Stimulated activated CD8-positive, alpha-beta memory T cell treated with anti-CD3 and anti-CD28 coated beads, Interleukin-4, amount 100 ng/mL, for 48 hours (primary cell): ENCODE measurements around the gene SYNPO2.

Source experiments
- DNase-seq: peaks from one replicate; pipeline ENCODE4 v3.0.0-alpha.2; 2020

Gene SYNPO2

GRCh38 chr4:118879409-118879808 lies 9.2 kb upstream of the SYNPO2 start:
- no peak for DNase-seq

- no peak for DNase-seq
Observed at GRCh38 chr4:118881512-118882146, 7.0 kb upstream of the SYNPO2 start.

- DNase-seq, result no peak
Observed at GRCh38 chr4:118883861-118884260, 4.8 kb upstream of the SYNPO2 start.

GRCh38 chr4:118884716-118885115 lies 3.9 kb upstream of the SYNPO2 start:
- no peak for DNase-seq

GRCh38 chr4:118889312-118889691 lies 648 bp downstream of the SYNPO2 start:
- no peak for DNase-seq

GRCh38 chr4:118894034-118894433 lies 5.4 kb downstream of the SYNPO2 start:
- no peak for DNase-seq

- no peak for DNase-seq
Observed at GRCh38 chr4:118898221-118898620, 9.6 kb downstream of the SYNPO2 start.

- DNase-seq, result no peak
Observed at GRCh38 chr4:118898684-118899138, 10.1 kb downstream of the SYNPO2 start.

- DNase-seq, result no peak
Observed at GRCh38 chr4:118904418-118904817, 15.8 kb downstream of the SYNPO2 start.

- no peak for DNase-seq
Observed at GRCh38 chr4:118904935-118905334, 16.3 kb downstream of the SYNPO2 start.

- DNase-seq, result no peak
Observed at GRCh38 chr4:118905566-118905965, 16.9 kb downstream of the SYNPO2 start.

GRCh38 chr4:118909173-118909956 lies 20.7 kb downstream of the SYNPO2 start:
- no peak for DNase-seq

- DNase-seq, result no peak
Observed at GRCh38 chr4:118910221-118910620, 21.6 kb downstream of the SYNPO2 start.

- DNase-seq, result no peak
Observed at GRCh38 chr4:118911238-118911703, 22.6 kb downstream of the SYNPO2 start.

GRCh38 chr4:118915468-118915867 lies 26.8 kb downstream of the SYNPO2 start:
- DNase-seq, result no peak

- no peak for DNase-seq
Observed at GRCh38 chr4:118916691-118917289, 28.1 kb downstream of the SYNPO2 start.

GRCh38 chr4:118917582-118917981 lies 28.9 kb downstream of the SYNPO2 start:
- DNase-seq, result no peak

GRCh38 chr4:118918388-118918787 lies 29.7 kb downstream of the SYNPO2 start:
- DNase-seq, result no peak

- DNase-seq, result no peak
Observed at GRCh38 chr4:118920247-118920646, 31.6 kb downstream of the SYNPO2 start.

- DNase-seq, result no peak
Observed at GRCh38 chr4:118921786-118922185, 33.1 kb downstream of the SYNPO2 start.

GRCh38 chr4:118923891-118924290 lies 35.2 kb downstream of the SYNPO2 start:
- DNase-seq, result no peak

- DNase-seq, result no peak
Observed at GRCh38 chr4:118927974-118928373, 39.3 kb downstream of the SYNPO2 start.

- DNase-seq, result no peak
Observed at GRCh38 chr4:118930255-118930654, 41.6 kb downstream of the SYNPO2 start.

GRCh38 chr4:118931786-118932185 lies 43.1 kb downstream of the SYNPO2 start:
- DNase-seq, result no peak
